D721Med (cell line): ENCODE data around the gene MCM5.
"Not testable (repeated sequence)": the region's sequence is repeated elsewhere in the genome, so short reads cannot be mapped to it uniquely, and the experiment has no call there.

ENCODE experiments used
- DNase-seq: peaks from one replicate; pipeline ENCODE4 v3.0.0; 2011; ENCODE audit warnings: low spot score; ENCODE audit not compliant: insufficient read length
- FAIRE-seq: peaks from 2 replicates; lab custom pipeline; 2011; peaks lifted over from hg19 to GRCh38; lab: Jason Lieb, UNC
- CTCF ChIP-seq: IDR thresholded peaks from 2 replicates; pipeline ENCODE4 v1.5.1; 2012; ENCODE audit warnings: mild to moderate bottlenecking, control low read depth; ENCODE audit not compliant: insufficient read depth; ENCODE audit errors: missing control alignments

The MCM5 gene

DNA sequence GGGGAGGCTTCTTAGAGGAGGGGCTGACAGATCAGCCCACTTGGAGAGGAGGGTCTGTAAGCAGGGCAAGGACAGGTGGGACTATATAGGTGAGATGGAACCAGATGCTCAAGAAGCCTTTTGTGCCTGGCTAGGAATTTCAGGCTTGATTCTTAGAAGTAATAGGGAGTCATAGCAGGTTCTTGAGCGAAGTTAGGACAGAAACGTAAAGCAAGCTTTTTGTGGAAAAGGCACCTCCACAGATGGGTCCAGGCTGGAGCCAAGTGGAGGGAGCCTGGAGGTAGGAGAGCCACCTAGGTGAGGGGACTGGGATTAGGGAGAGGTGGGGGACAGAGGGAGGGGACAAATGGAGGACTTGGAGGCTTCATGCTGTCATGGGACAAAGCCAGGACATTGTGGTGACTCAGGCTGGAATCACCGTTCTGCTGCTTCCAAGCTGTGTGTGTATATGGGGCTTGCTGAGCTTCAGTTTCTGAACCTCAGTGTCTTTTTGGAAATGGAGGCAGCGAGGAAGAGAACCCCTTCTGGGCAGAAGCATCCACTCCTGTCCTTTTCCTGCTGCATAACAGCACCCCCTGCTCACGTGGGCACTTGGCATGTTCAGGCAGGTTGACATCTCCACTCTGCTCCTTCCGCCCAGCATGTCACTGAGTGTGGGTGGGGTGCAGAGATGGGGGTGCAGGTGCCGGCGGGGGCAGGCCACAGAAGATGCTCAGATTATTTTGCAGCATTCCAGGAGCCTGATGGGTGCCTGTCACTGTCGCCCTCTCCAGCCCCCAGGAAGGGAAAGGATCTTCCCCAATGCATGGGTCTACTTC lies 58.0 kb downstream of the MCM5 start:
- TF ChIP-seq CTCF = no peak
- no peak for FAIRE-seq
- DNase-seq = no peak

DNA sequence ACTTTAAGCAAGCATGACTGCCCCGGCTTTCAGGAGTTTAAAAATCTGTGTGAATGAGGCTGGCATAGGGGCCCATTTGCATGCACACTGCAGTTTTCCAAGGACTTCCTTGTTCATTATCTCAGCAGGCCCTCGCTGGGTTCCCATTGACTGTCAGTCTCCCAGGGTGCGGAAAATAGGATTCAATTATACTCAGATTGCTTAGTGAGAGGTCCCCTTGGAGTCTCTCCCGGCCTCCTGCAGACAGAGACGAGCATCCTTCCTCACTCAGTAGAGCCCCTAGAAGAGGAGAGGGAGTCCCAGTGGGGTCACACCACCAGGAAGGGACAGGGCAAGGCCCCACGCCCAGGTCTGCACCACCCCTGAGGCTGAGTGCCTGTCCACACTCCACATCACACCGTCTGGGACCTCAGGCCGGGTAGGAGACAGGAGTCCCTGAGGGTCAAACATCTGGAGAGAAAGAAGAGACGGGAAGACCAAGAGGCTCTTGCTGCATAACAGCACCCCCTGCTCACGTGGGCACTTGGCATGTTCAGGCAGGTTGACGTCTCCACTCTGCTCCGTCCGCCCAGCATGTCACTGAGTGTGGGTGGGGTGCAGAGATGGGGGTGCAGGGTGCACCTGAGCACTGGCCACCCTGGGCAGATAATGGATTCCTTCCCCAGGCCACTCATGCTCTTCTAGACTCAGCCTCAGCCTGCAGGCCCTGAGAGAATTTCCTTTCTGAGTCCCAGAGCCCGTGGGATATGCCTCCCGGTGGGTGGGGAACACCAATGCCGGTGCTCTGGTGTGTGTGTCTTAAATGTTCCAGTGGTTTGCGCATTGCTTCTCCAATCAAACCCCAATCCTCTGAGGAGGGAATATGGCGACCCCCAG lies 58.8 kb downstream of the MCM5 start:
- FAIRE-seq (no peak), DNase-seq (no peak)
- no peak for TF ChIP-seq CTCF

DNA sequence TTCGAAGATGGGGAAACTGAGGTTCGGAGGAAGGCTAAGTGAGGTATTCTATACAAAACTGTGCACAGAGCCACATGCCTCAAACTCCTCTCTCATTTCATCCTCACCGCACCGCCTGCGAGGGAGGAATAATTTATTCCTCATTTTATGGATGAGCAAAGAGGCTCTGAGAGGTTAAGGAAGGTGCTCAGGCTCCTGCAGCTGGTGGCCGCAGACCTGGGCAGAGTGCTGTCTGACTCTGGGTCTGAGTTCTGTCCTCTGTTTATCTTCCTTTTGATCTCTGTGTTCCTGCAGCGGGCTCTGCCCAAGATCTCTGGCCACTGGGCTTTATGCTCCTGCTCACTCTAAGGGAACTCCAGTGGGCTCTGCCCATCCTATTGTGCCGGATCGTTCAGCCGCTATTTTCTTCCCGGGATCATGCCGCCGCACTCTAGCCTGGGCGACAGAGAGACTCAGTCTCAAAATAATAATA lies 59.5 kb downstream of the MCM5 start:
- no peak for FAIRE-seq
- DNase-seq = no peak
- TF ChIP-seq CTCF = no peak

- not testable (repeated sequence) for DNase-seq, FAIRE-seq
Observed at GRCh38 chr22:35459976-35460375, 60.0 kb downstream of the MCM5 start.

DNA sequence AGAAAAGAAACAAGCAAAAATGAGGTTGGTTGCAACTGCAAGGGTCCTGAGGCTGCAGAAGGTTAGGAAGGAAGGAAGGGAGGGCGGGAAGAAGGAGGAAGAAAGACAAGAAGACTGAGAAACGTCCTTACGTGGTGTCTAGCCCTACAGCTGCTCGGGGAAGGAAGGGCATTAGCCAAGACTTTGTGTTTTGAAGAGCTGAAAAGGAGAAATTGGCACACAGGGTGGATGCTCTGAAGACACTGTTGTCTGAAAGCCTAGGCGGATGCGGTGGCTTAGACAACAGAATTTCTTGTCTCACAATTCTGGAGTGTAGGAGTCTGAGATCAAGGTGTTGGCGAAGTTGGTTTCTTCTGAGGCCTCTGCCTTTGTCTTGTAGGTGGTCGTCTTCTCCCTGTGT lies 60.7 kb downstream of the MCM5 start:
- FAIRE-seq (no peak), DNase-seq (no peak)
- TF ChIP-seq CTCF = no peak

DNA sequence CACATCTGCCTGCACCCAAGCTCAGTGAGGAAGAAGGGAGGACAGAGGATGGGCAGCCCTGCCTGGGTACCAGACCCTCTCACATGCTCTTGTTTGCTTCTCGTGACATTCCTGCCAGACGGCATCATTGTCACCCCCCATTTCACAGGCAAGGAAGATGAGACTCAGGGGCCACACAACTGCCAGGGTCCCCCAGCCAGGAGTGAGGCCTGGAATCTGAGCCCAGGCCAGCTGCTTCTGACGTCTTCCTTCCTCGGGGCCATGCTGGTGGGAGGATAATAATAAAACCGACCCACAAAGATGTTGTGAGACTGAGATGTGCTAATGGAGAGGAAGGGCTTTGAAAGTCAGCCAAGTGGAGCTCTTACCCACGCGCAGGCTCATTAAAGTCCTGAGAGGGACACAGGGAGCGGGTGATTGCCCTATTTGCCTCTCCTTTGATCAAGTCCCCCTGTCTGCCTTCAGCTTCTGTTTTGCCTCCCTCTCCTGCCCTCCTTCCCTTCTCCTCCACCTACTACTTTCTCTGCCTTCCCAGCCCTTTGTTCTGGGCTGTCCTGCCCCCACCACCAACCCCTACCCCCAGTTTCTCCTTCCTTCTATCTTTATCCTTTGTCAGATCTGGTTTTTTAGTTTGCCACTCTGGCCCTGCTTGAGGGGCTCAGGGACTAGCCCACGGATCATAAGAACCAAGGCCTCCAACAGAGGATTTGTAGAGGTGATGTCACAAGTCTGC lies 62.7 kb downstream of the MCM5 start:
- no peak for DNase-seq
- TF ChIP-seq CTCF = no peak
- FAIRE-seq = no peak
